ENCODE results near the gene LOXL4. TPM values are rescaled to one million over a fixed set of nuclear protein-coding genes. Genes with fewer than 3 reads are reported as not detected.
A peak's percentile ranks its signal among the peaks of the same experiment; 100 is the strongest.

Gene LOXL4
- total RNA-seq, 4 donors from 2014 or later = 1.6 to 6.9 (median 4.7) TPM

DNA sequence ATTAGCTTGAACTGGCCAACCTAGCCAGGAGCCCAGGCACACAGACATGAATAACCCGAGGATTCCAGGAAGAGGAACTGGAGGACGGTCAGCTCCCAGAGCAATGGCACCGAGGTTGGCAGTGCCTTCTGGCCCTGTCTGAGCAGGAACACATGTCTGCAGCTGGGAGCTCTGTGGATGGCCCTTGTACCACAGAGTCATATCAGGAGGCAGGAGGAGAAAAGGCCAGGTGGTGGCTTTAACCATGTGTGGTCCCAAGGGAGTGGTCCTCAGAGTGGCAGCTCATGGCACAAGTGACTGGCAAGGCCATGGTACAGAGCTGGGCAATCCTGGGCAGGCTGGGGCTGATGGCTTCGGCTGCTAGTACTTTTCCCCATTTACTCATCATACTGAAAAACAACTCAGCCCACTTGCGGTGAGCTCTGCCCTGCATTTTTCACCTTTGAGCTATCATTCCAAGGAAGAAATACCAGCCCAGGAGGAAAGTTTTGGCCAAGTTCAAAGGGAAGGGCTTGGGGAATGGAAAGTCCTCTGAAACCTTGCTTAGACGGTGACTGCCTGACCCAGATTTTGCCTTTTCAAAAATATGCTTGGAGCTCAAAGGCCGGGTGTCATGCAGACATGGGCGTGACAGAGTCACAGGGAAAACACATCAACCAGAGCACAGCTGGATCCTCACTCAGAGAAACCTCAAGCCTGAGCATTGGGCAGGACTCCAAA, 25.7 kb upstream of the LOXL4 start:
- no peak overlapping the region for H3K4me3 ChIP-seq

DNA sequence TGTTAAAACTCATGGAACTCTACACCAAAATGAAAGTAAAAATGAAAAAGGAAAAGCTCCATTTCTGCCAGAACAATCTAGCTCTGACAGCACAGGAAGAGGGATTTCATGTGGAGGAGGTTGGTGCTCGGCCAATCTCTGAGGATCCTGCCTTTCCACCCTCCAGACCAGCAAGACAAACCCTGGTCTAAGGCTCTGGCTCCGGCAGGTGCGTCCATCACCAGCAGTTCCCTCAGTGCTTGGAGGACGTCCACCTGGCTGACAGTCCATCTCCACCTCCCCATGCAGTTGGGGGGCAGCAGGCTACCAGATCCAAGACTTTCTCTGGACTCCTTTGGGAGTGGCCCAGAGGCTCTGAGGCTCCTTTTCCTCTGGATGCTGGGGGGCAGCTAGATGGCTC, 25.0 kb upstream of the LOXL4 start:
- Histone ChIP-seq H3K4me3 (no peak overlapping the region), H3K9me3 (no peaks in the 10 kb centered on the region), H3K27me3 (no peaks in the 10 kb centered on the region), H3K27ac (no peak overlapping the region), H3K4me1 (peaks cover 5 to 15% of the 10 kb centered on the region in 2 donors), H3K36me3 (no peaks in the 10 kb centered on the region)
- in situ Hi-C loops (cut with MboI; ENCODE audit: low sequenced_read_pairs in 4 of 4) (no loop called here), intact Hi-C loops (cut with DNase I; ENCODE audit: low total_unique reads) (no loop called here)
- DNase-seq = no peak
- ATAC-seq = no peak
- no peak for TF ChIP-seq POLR2A (IDR thresholded peaks at IDR 0.05)

More for the DNA sequence above, 25.7 kb upstream of the LOXL4 start:
- in situ Hi-C loops (cut with MboI; ENCODE audit: low sequenced_read_pairs in 4 of 4) (no loop called here), intact Hi-C loops (cut with DNase I; ENCODE audit: low total_unique reads) (no loop called here)
- H3K27ac ChIP-seq = peak overlapping the region in 1 of 4 donors; percentile 22
- peaks cover 5 to 15% of the 10 kb centered on the region in 2 donors for H3K4me1 ChIP-seq
- H3K9me3 ChIP-seq = no peaks in the 10 kb centered on the region
- TF ChIP-seq POLR2A (IDR thresholded peaks at IDR 0.05) = no peak
- TF ChIP-seq, protein P1, sequence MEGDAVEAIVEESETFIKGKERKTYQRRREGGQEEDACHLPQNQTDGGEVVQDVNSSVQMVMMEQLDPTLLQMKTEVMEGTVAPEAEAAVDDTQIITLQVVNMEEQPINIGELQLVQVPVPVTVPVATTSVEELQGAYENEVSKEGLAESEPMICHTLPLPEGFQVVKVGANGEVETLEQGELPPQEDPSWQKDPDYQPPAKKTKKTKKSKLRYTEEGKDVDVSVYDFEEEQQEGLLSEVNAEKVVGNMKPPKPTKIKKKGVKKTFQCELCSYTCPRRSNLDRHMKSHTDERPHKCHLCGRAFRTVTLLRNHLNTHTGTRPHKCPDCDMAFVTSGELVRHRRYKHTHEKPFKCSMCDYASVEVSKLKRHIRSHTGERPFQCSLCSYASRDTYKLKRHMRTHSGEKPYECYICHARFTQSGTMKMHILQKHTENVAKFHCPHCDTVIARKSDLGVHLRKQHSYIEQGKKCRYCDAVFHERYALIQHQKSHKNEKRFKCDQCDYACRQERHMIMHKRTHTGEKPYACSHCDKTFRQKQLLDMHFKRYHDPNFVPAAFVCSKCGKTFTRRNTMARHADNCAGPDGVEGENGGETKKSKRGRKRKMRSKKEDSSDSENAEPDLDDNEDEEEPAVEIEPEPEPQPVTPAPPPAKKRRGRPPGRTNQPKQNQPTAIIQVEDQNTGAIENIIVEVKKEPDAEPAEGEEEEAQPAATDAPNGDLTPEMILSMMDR (IDR thresholded peaks at IDR 0.05 in 4 of 5, conservative IDR thresholded peaks at IDR 0.05 in 1 of 5) = no peak
- peak; percentile 53 to 61 for ATAC-seq
- H3K27me3 ChIP-seq = no peaks in the 10 kb centered on the region
- no peaks in the 10 kb centered on the region for H3K36me3 ChIP-seq
- peak in 1 of 2 donors; percentile 51 for DNase-seq

DNA sequence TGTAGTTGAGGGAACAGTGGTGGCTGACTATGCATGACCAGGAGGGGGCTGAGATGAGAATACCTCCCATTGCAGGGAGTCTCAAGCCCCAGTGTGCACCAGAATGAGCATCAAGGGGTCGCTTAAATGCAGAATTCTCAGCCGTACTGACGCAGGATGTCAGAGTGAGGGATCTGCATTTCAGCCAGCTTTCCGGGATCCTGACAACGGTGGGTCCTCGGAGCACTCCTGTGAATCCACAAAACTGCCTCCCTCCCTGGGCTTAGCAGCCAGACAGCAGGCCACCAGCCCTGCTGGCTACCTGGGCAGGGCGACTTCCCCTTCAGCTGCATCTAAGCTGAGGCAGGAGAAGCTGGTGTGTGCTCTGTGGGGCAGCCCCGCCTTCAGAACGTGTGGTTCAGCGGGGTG, 21.8 kb upstream of the LOXL4 start:
- no peak overlapping the region for H3K27ac ChIP-seq
- no peaks in the 10 kb centered on the region for H3K36me3 ChIP-seq
- no peaks in the 10 kb centered on the region for H3K9me3 ChIP-seq
- DNase-seq = no peak
- TF ChIP-seq POLR2A (IDR thresholded peaks at IDR 0.05) = no peak
- TF ChIP-seq, protein P1 (IDR thresholded peaks at IDR 0.05 in 4 of 5, conservative IDR thresholded peaks at IDR 0.05 in 1 of 5) = no peak
- no peak for ATAC-seq
- in situ Hi-C loops (cut with MboI; ENCODE audit: low sequenced_read_pairs in 4 of 4) (no loop called here), intact Hi-C loops (cut with DNase I; ENCODE audit: low total_unique reads) (no loop called here)
- no peaks in the 10 kb centered on the region for H3K27me3 ChIP-seq
- no peak overlapping the region for H3K4me3 ChIP-seq
- H3K4me1 ChIP-seq = peaks cover 0 to 28% of the 10 kb centered on the region in 2 donors

DNA sequence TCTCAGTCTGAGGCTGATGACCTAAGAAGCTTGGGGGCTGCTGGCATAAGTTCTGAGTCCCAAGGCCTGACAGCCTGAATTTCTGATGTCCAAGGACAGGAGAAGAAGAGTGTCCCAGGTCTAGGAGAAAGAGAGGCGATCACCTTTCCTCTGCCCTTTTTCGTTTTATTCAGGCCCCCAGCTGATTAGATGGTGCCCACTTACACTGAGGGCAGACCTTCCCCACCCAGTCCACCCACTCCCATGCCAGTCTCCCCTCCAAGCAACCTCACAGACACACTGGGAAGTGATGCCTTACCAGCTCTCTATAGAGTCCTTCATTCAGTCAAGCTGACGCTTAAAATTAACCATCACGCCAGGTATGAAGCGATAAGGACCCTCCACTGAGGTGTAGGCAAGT, 19.3 kb upstream of the LOXL4 start:
- in situ Hi-C loops (cut with MboI; ENCODE audit: low sequenced_read_pairs in 4 of 4) = no loop called here
- H3K27ac ChIP-seq = no peak overlapping the region
- H3K9me3 ChIP-seq = no peaks in the 10 kb centered on the region
- no peak overlapping the region for H3K4me3 ChIP-seq
- no peak for ATAC-seq
- no peaks in the 10 kb centered on the region for H3K27me3 ChIP-seq
- H3K36me3 ChIP-seq = no peaks in the 10 kb centered on the region
- intact Hi-C loops (cut with DNase I; ENCODE audit: low total_unique reads) = no loop called here
- TF ChIP-seq, protein P1 (IDR thresholded peaks at IDR 0.05 in 4 of 5, conservative IDR thresholded peaks at IDR 0.05 in 1 of 5) = no peak
- no peak for TF ChIP-seq POLR2A (IDR thresholded peaks at IDR 0.05)
- H3K4me1 ChIP-seq = peaks cover 0 to 14% of the 10 kb centered on the region in 2 donors
- DNase-seq = no peak

DNA sequence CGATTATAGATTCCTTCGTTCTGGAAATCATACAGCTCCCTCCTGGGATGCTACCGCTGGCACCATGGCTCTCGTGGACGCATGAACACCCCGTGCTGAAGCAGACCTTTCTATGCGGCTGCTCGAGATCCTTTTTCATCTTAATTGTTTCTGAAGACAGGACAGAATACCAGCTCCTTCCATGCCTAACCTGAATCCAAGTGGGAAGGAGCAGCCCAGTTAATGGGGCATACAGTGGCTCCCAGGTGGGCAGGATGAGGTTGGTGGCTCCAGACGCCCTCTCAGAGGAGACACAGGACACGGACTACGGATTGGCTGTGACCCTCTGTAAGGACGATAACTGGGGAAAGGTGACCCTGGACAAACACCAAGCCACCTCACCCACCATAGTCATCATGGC, 18.4 kb upstream of the LOXL4 start:
- in situ Hi-C loops (cut with MboI; ENCODE audit: low sequenced_read_pairs in 4 of 4) (no loop called here), intact Hi-C loops (cut with DNase I; ENCODE audit: low total_unique reads) (no loop called here)
- no peaks in the 10 kb centered on the region for H3K9me3 ChIP-seq
- H3K36me3 ChIP-seq = no peaks in the 10 kb centered on the region
- no peak overlapping the region for H3K4me3 ChIP-seq
- no peaks in the 10 kb centered on the region for H3K27me3 ChIP-seq
- DNase-seq = no peak
- peaks cover 0 to 14% of the 10 kb centered on the region in 2 donors for H3K4me1 ChIP-seq
- TF ChIP-seq, protein P1 (IDR thresholded peaks at IDR 0.05 in 4 of 5, conservative IDR thresholded peaks at IDR 0.05 in 1 of 5) = no peak
- no peak for TF ChIP-seq POLR2A (IDR thresholded peaks at IDR 0.05)
- no peak for ATAC-seq
- no peak overlapping the region for H3K27ac ChIP-seq
